ENCODE results near the gene PTRH2. TPM values are rescaled to one million over a fixed set of nuclear protein-coding genes. Genes with fewer than 3 reads are reported as not detected.

The PTRH2 gene
- total RNA-seq, 1 donor from 2014 or later = 36.3 TPM

DNA sequence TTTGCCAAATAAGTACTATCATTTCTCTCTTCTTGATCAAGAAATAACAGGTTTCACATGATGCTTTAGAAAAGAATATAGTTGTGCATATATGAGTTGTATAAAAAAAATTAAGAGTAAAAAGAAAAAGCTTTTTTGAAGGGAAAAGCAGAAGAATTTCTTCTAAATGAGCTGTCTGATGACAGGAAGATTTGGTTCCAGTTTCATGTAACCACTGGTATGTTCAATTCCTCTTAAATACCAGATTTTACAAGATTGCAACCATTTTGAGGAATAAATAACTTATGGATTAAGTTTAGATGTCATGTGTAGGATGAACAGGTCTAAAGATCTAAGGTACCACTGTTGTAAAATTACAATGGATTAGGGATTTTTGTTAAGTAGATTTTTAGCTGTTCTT lies 45.2 kb upstream of the PTRH2 start:
- peak overlapping the region; percentile 57 for H3K27ac ChIP-seq (ENCODE audit: low read depth, low read length)
- DNase-seq (ENCODE audit: low read depth) (no peak), FAIRE-seq (no peak)
- H3K27me3 ChIP-seq (ENCODE audit: insufficient read depth, low read length) = no peaks in the 10 kb centered on the region
- peaks cover 22% of the 10 kb centered on the region for H3K79me2 ChIP-seq (ENCODE audit: insufficient read depth, low read length)
- H3K4me3 ChIP-seq (ENCODE audit: insufficient read depth, low read depth, low read length) = no peak overlapping the region
- no peak overlapping the region for H3K4me3 Mint-ChIP-seq (ENCODE audit: unreplicated experiment)
- H3K9me3 ChIP-seq (ENCODE audit: insufficient read depth, low read depth, low read length) = no peaks in the 10 kb centered on the region
- H3K27ac Mint-ChIP-seq (ENCODE audit: unreplicated experiment) = peak overlapping the region; percentile 43
- H3K4me1 ChIP-seq (ENCODE audit: insufficient read depth, low read length) = peaks cover 49% of the 10 kb centered on the region
- H3K9ac ChIP-seq (ENCODE audit: low read length) = peak overlapping the region; percentile 53
- H3K27me3 Mint-ChIP-seq (ENCODE audit: low read depth, unreplicated experiment) = no peaks in the 10 kb centered on the region
- no peaks in the 10 kb centered on the region for H3K36me3 Mint-ChIP-seq (ENCODE audit: low read depth, unreplicated experiment)
- no peaks in the 10 kb centered on the region for H3K36me3 ChIP-seq (ENCODE audit: insufficient read depth, low read length)
- no peaks in the 10 kb centered on the region for H3K9me3 Mint-ChIP-seq (ENCODE audit: unreplicated experiment)
- H3K4me2 ChIP-seq (ENCODE audit: low read length) = no peak overlapping the region
- H2AFZ ChIP-seq (ENCODE audit: low read depth, low read length) = no peak overlapping the region
- no peaks in the 10 kb centered on the region for H4K20me1 ChIP-seq (ENCODE audit: insufficient read depth, low read length)
- peaks cover 47% of the 10 kb centered on the region for H3K4me1 Mint-ChIP-seq (ENCODE audit: low read depth, unreplicated experiment)
- TF ChIP-seq, protein P1, sequence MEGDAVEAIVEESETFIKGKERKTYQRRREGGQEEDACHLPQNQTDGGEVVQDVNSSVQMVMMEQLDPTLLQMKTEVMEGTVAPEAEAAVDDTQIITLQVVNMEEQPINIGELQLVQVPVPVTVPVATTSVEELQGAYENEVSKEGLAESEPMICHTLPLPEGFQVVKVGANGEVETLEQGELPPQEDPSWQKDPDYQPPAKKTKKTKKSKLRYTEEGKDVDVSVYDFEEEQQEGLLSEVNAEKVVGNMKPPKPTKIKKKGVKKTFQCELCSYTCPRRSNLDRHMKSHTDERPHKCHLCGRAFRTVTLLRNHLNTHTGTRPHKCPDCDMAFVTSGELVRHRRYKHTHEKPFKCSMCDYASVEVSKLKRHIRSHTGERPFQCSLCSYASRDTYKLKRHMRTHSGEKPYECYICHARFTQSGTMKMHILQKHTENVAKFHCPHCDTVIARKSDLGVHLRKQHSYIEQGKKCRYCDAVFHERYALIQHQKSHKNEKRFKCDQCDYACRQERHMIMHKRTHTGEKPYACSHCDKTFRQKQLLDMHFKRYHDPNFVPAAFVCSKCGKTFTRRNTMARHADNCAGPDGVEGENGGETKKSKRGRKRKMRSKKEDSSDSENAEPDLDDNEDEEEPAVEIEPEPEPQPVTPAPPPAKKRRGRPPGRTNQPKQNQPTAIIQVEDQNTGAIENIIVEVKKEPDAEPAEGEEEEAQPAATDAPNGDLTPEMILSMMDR (IDR thresholded peaks at IDR 0.05; ENCODE audit: insufficient read depth, low read depth, low read length) = no peak
- TF ChIP-seq EZH2 (IDR thresholded peaks at IDR 0.05; ENCODE audit: insufficient read depth, low read length) = no peak

- Histone ChIP-seq H3K4me1 (ENCODE audit: insufficient read depth, low read length) (peaks cover 45% of the 10 kb centered on the region), H2AFZ (ENCODE audit: low read depth, low read length) (no peak overlapping the region), H3K9ac (ENCODE audit: low read length) (peak overlapping the region; percentile 53), H3K4me3 (ENCODE audit: insufficient read depth, low read depth, low read length) (no peak overlapping the region), H3K4me2 (ENCODE audit: low read length) (peak overlapping the region; percentile 2), H4K20me1 (ENCODE audit: insufficient read depth, low read length) (no peaks in the 10 kb centered on the region), H3K27ac (ENCODE audit: low read depth, low read length) (peak overlapping the region; percentile 57), H3K36me3 (ENCODE audit: insufficient read depth, low read length) (no peaks in the 10 kb centered on the region), H3K27me3 (ENCODE audit: insufficient read depth, low read length) (no peaks in the 10 kb centered on the region), H3K79me2 (ENCODE audit: insufficient read depth, low read length) (peaks cover 24% of the 10 kb centered on the region), H3K9me3 (ENCODE audit: insufficient read depth, low read depth, low read length) (no peaks in the 10 kb centered on the region)
- Mint-ChIP-seq H3K9me3 (ENCODE audit: unreplicated experiment) (no peaks in the 10 kb centered on the region), H3K27me3 (ENCODE audit: low read depth, unreplicated experiment) (no peaks in the 10 kb centered on the region), H3K4me3 (ENCODE audit: unreplicated experiment) (no peak overlapping the region), H3K4me1 (ENCODE audit: low read depth, unreplicated experiment) (peaks cover 44% of the 10 kb centered on the region), H3K27ac (ENCODE audit: unreplicated experiment) (peak overlapping the region; percentile 43), H3K36me3 (ENCODE audit: low read depth, unreplicated experiment) (no peaks in the 10 kb centered on the region)
- TF ChIP-seq, protein P1 (IDR thresholded peaks at IDR 0.05; ENCODE audit: insufficient read depth, low read depth, low read length) = no peak
- TF ChIP-seq EZH2 (IDR thresholded peaks at IDR 0.05; ENCODE audit: insufficient read depth, low read length) = no peak
- no peak for DNase-seq (ENCODE audit: low read depth)
- FAIRE-seq = no peak
These were observed 44.8 kb upstream of the PTRH2 start for GRCh38 chr17:59751955-59752413.

DNA sequence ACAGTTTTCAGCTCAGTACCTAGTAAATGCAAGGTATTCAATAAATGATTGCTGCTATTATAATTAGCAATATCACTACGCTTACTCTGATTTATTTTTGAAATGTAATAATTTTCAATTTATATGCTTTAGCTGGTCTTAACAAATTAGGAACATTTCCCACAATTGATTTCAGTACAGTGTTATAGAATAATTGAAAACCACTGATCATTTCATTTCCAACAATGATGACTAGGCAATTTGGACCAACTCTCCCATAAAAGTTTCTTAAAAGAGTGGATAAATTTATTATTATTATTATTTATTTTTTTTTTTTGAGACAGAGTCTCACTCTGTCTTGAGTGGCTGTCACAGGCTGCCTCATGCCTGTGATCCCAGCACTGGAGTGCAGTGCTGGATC lies 41.4 kb upstream of the PTRH2 start:
- peaks cover 21% of the 10 kb centered on the region for H3K79me2 ChIP-seq (ENCODE audit: insufficient read depth, low read length)

More for the DNA sequence above, 41.4 kb upstream of the PTRH2 start:
- Histone ChIP-seq H3K27ac (ENCODE audit: low read depth, low read length) (no peak overlapping the region), H4K20me1 (ENCODE audit: insufficient read depth, low read length) (no peaks in the 10 kb centered on the region), H3K36me3 (ENCODE audit: insufficient read depth, low read length) (peaks cover 5% of the 10 kb centered on the region), H3K4me2 (ENCODE audit: low read length) (no peak overlapping the region), H2AFZ (ENCODE audit: low read depth, low read length) (no peak overlapping the region), H3K4me3 (ENCODE audit: insufficient read depth, low read depth, low read length) (no peak overlapping the region), H3K27me3 (ENCODE audit: insufficient read depth, low read length) (no peaks in the 10 kb centered on the region), H3K9ac (ENCODE audit: low read length) (no peak overlapping the region), H3K4me1 (ENCODE audit: insufficient read depth, low read length) (peaks cover 13% of the 10 kb centered on the region), H3K9me3 (ENCODE audit: insufficient read depth, low read depth, low read length) (no peaks in the 10 kb centered on the region)
- Mint-ChIP-seq H3K9me3 (ENCODE audit: unreplicated experiment) (no peaks in the 10 kb centered on the region), H3K4me3 (ENCODE audit: unreplicated experiment) (no peak overlapping the region), H3K4me1 (ENCODE audit: low read depth, unreplicated experiment) (peaks cover 17% of the 10 kb centered on the region), H3K36me3 (ENCODE audit: low read depth, unreplicated experiment) (peaks cover 9% of the 10 kb centered on the region), H3K27ac (ENCODE audit: unreplicated experiment) (no peak overlapping the region), H3K27me3 (ENCODE audit: low read depth, unreplicated experiment) (no peaks in the 10 kb centered on the region)
- no peak for DNase-seq (ENCODE audit: low read depth)
- FAIRE-seq = no peak
- no peak for TF ChIP-seq EZH2 (IDR thresholded peaks at IDR 0.05; ENCODE audit: insufficient read depth, low read length)
- TF ChIP-seq, protein P1 (IDR thresholded peaks at IDR 0.05; ENCODE audit: insufficient read depth, low read depth, low read length) = no peak

All from astrocyte (in vitro differentiated cells and primary cell).